ENCODE results near the gene DNASE2B.
"Not testable (repeated sequence)": the region's sequence is repeated elsewhere in the genome, so short reads cannot be mapped to it uniquely, and the experiment has no call there.

Gene DNASE2B

DNA sequence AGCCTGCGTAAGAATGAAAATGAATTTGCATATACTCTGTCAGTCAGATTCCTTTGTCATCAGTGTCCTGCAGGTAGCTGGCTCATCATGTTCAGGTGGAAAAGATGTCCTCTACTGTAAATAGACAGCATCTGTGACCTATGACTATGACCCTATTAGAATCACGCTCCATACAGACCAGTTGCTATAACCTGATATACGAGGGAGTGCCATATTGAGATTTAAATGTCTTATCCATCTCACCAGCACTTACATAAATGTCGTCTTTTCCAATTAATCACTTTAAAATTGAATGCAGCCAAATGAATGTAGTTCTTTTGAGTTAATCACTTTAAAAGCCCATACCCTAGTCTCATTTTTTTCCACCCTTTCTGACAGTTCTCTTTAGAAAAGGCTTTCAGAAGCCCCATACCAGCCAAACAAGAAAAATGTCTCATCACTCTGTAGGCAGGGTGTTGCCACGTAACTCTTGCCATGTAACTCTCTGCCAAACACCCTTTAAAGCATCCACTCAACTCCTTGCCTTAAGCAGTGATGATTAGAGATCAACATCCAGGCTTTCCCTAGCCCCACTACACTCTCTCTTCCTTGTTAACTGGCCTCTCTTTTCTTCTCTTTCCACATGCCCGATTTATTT lies 26.3 kb downstream of the DNASE2B start:
- no peak for DNase-seq

DNA sequence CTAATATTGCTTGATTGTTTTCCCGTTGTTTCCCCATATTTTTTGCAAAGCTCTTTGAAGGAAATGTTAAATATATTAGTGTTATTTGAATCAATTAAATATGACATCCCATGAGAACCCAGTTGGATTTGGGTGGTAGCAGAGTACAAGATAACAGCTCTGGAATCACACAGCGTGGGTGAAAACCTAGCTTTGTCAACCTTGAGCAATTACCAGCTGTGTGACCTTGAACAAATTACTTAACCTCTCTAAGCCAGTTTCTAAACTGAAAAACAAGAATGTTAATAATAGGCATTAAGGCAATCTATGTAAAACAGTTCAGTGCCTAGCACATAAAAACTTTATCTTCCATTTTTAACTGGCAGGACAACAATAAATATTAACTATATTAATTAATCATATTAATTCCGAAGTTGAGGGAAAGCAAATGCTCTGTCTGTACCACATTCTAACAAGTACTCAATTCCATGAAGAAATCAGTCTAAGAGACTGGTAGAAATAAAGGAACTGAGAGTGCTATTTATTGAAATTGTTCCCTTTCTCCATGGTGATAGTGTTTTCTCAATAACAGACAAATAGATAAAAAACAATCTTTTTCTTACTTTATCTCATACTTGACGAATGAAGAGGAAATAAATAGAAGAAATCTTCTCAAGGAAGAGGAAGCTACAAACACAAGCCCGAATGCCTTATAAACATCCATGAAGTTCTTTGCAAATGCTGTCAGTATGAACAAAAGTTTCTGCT lies 27.0 kb downstream of the DNASE2B start:
- no peak for DNase-seq

GRCh38 chr1:84426376-84426775 lies 28.1 kb downstream of the DNASE2B start:
- peak; percentile 73 for DNase-seq

- peak; percentile 21 for DNase-seq
These were observed 29.2 kb downstream of the DNASE2B start for GRCh38 chr1:84427250-84428188.

DNA sequence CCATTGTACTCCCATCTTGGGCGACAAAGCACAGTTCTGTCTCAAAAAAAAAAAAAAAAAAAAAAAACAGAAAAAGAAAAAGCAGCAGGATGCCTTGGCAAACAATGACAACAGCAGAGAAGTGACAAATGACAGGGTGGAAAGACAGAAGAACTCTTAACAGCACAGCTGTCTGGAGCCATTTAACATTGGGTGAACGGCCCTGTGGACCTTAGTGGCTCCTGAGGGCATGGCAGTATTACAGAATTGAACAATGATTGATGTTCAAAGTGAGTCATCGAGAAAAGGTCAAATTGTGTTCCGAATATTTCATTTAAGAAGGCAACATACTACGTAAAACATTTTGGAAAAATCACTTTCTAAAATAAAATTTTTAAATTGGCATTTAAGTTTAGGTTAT lies 30.0 kb downstream of the DNASE2B start:
- DNase-seq, result peak; percentile 31

DNA sequence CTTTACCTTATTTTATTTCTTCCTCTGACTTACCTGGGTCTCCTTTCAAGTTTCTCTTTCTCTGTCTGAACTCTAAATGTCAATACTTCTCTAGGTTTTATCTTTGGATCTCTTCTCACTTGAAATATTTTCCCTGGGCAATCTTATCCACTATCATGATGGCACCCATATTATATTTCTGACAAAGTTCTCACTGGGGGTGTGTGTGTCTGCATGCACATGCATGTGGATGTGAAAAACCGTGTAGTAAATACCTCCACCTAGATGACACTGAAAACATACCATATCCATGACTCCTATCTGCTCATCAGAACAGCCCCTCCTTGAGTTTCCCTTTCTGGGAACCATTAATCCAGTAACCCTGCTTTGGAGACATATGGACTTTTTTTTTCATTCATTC lies 30.9 kb downstream of the DNASE2B start:
- no peak for DNase-seq

DNA sequence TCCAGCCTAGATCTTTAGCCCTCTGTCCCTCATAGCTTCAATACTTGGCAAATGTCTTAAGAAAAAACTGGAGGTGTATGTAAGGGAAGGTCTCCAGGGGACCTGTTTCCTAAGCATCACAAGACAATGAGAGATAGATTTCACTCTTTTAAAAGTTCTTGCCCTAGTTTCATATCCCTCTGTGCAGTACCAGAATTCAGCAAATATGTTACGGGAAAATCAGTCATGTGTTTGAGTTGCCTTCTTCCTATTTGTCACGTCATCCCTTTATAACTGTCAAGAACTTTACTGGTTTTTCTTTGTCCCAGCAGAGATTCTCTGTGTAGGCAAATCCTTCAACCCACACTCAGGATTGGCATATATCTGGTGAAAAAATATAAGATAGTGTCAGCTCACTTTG lies 32.3 kb downstream of the DNASE2B start:
- DNase-seq, result no peak

DNA sequence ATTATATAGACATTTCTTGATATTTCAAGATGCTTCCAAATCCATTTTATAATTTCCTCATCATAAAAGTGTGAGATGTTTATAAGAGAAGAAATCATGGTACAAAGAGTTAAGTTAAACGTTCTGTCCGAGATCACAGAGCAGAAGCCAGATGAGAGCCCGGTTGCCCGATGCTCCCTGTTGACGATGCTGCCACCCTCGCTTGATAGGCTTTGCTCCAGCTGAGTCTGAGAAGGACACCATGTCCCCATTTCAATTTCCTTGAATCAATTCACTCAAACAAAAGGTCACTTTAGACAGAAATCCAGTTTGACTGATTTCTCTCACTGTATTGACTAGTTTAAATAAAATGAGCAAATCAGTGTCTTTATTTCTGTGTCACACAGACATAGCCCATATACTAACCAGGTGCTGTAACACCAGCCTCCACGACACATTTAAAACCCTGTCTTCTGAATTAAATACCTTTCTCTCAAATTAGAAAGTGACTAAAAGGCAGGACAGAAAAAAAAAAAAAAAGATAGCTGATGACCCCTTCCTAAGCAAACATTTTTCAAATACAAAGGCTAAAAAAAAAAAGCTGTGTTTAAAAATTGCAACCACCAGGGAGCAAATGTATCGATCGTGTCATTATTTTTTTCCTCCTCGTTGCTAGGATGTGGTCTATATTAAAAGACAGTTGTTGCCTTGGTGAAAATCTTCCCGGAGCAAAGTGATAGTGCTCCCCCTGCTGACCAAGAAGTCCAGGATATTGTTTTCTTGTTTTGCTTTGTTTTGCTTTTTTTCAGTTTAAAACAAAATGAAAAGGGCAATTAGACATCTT lies 35.2 kb downstream of the DNASE2B start:
- DNase-seq, result peak; percentile 99

- no peak for DNase-seq
These were observed 35.9 kb downstream of the DNASE2B start for GRCh38 chr1:84434081-84434769.

- DNase-seq, result no peak
These were observed 36.7 kb downstream of the DNASE2B start for GRCh38 chr1:84434801-84435549.

DNA sequence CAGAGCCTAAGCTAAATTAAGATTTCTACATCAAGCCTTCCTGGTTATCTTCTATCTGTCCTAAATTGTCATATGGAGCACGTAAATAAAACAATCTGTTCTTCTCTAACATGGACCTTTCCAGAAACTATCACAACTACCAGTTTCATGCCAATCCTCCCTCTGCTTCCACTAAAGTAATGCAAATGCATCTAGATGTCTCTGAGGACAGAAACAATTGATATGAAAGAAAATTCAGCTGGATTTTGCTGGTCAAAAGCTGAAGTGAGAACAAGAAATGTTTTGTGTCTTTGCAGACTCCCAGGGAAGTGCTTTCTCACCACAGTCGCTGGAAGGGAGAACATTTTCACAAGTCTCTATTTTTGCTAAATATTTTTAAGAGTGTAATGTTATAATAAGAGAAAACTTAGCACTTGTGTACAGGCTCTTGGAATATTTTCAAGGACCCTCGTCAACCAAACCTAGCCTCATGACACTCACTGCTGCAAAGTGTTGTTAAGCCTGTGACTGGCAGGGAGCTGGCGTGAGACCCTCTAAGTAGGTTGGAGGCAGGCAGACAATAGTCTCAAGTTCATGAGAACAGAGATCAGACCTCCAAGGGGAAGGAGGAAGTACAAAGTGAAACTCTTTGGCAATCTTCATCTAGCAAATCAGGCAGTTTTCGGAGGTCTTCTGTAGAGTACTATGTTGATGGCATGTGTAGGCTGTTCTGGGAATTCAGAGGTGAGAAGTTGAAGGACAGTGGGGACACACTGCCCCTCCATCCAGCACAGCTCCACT lies 38.8 kb downstream of the DNASE2B start:
- DNase-seq, result no peak

- DNase-seq, result peak; percentile 32
These were observed 44.0 kb downstream of the DNASE2B start for GRCh38 chr1:84442256-84442655.

- peak; percentile 66 for DNase-seq
These were observed 44.7 kb downstream of the DNASE2B start for GRCh38 chr1:84442747-84443646.

DNA sequence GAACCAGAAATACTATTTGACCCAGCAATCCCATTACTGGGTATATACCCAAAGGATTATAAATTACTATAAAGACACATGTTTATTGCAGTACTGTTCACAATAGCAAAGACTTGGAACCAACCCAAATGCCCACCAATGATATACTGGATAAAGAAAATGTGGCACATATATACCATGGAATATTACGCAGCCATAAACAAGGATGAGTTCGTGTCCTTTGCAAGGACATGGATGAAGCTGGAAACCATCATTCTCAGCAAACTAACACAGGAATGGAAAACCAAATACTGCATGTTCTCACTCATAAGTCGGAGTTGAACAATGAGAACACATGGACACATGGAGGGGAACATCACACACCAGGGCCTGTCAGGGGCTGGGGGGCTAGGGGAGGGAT lies 50.4 kb downstream of the DNASE2B start:
- DNase-seq, result not testable (repeated sequence)

GRCh38 chr1:84450910-84451309 lies 52.6 kb downstream of the DNASE2B start:
- no peak for DNase-seq

DNA sequence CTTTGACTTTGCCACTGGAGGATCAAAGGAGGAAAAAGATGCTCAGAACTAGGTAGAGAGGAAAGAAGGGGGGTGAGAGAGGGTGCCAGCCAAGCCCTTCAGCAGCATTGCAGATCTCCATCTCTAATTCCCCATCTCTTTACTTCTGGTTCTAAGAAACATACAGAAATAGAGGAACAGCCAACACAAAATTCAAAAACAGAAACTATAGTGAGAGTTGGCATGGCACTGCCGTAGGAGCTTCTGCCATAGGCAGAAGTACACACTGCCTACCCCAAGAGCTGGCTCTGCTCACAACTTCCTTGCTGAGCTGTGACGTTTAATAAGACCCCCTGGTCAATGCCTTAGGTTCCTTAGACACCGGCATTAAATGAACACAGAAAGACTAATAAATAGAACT lies 54.2 kb downstream of the DNASE2B start:
- no peak for DNase-seq

DNA sequence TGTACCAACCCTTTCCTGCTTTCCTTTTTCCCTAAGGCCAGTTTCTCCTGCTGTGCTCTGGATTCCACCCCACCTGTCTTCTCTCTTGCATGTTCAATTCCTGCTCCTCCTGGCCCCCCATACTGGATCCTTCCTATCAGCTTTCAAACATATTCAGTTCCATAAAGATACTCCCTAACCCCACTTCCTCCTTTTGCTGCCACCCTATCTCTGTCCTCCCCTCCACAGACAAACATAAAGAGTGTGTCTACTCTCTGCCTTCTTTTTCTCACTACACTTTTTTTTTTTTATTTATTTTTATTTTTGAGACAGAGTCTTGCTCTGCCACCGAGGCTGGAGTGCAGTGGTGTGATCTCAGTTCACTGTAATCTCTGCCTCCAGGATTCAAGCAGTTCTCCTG lies 63.8 kb downstream of the DNASE2B start:
- no peak for DNase-seq

Data from NCI-H510A treated with DMSO at 0.1 percent for 48 hours (cell line).